Gastroesophageal sphincter (tissue), 4 donors: ENCODE results near the gene ARHGAP42. TPM values are rescaled to one million over a fixed set of nuclear protein-coding genes. Genes with fewer than 3 reads are reported as not detected.

Experiments
- ATAC-seq: fragments of 150-250 bp; one replicate; pipeline ENCODE4 v1.9.1; 2016; ENCODE audit warnings: mild to moderate bottlenecking, moderate library complexity
- H3K27ac ChIP-seq, 4 donors: fragments of 200-600 bp; sonication (generic) in 3 of 4; 1 replicate in 3 of 4; 2 replicates in 1 of 4; pipeline ENCODE4 v1.5.1; 2016 to 2019
- H3K27me3 ChIP-seq: fragments of 200-600 bp; sonication (generic); one replicate; pipeline ENCODE4 v1.5.1; 2019
- H3K36me3 ChIP-seq, 2 donors: fragments of 200-600 bp; sonication (generic); one replicate each; pipeline ENCODE4 v1.5.1; 2019; ENCODE audit warnings: control low read depth in 1 of 2
- H3K4me1 ChIP-seq, 3 donors: fragments of 200-600 bp; sonication (generic); 1 replicate in 2 of 3; 2 replicates in 1 of 3; pipeline ENCODE4 v1.5.1; 2016 to 2019; ENCODE audit warnings: control low read depth in 2 of 3
- H3K4me3 ChIP-seq, 2 donors: fragments of 200-600 bp; sonication (generic); one replicate each; pipeline ENCODE4 v1.5.1; 2019; ENCODE audit warnings: mild to moderate bottlenecking in 1 of 2, moderate library complexity in 1 of 2
- H3K9me3 ChIP-seq, 3 donors: fragments of 200-600 bp; sonication (generic); one replicate each; pipeline ENCODE4 v1.5.1; 2017 to 2019; ENCODE audit warnings: control low read depth in 2 of 3
- EP300 ChIP-seq: sonication (generic); formaldehyde crosslinking; IDR thresholded peaks from one replicate; pipeline ENCODE4 v1.6.1; 2017; ENCODE audit warnings: antibody characterized with exemption, mild to moderate bottlenecking
- POLR2A ChIP-seq, 2 donors: fragments of 450-650 bp; IDR thresholded peaks; one replicate each; pipeline ENCODE4 v1.6.1; 2017; ENCODE audit warnings: antibody characterized with exemption in 2 of 2, mild to moderate bottlenecking in 2 of 2, moderate library complexity in 1 of 2
- POLR2AphosphoS5 ChIP-seq: sonication (generic); formaldehyde crosslinking; IDR thresholded peaks from one replicate; pipeline ENCODE4 v1.6.1; 2017; ENCODE audit warnings: antibody characterized with exemption
- WGBS, 2 donors: methylation state at CpG; one replicate each; pipeline ENCODE4 v1.1.5; 2018; ENCODE audit warnings: low coverage in 1 of 2; 5-methylcytosine and 5-hydroxymethylcytosine counted together
- total RNA-seq, 4 donors: library from RNA; depleted of rRNA; stranded (reverse); fragments of >200 nt; gene quantifications; one replicate each; pipeline ENCODE4 v1.1.0, GENCODE V29; 2016
- TF ChIP-seq, protein P1 (sequence below), 4 experiments: fragments of 200-600 bp in 2 of 4; fragments of 450-650 bp in 2 of 4; sonication (generic) in 1 of 4; IDR thresholded peaks; one replicate each; pipeline ENCODE4 v1.5.1; 2017 to 2019; ENCODE audit warnings: antibody characterized with exemption in 4 of 4, mild to moderate bottlenecking in 2 of 4, moderate library complexity in 2 of 4

ARHGAP42 gene
- total RNA-seq, 4 donors from 2014 or later, result 6.3 to 29.1 (median 9.9) TPM

DNA sequence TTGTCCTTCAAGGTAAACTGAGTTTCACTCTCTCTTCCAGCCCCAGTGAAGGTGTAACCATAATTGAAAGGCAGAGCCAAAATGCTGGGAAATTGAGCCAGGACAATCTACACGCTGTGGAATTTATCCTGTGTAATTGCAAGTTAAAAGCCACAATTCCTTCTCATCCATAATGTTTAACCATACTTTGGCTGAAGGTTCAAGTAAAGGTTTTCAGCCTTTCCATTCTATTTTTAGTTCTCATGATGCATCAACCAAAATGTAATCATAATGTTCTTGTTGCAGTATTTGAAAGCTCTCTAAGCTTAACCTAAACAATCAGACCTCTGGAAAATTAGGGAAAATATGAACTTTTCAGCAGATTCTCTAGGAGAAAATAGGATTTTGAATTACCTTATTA lies 14.0 kb upstream of the ARHGAP42 start:
- Histone ChIP-seq H3K27me3 (no peaks in the 10 kb centered on the region), H3K27ac (no peak overlapping the region), H3K4me1 (peaks cover 0 to 14% (median 0%) of the 10 kb centered on the region in 3 donors), H3K36me3 (no peaks in the 10 kb centered on the region), H3K9me3 (no peaks in the 10 kb centered on the region), H3K4me3 (no peak overlapping the region)
- ATAC-seq, result no peak
- WGBS, 2 donors, result 13 to 43% methylated on average over 1 of the region's 1 CpG
- TF ChIP-seq POLR2A (IDR thresholded peaks at IDR 0.05) (no peak), POLR2AphosphoS5 (no peak), EP300 (no peak)
- TF ChIP-seq, protein P1, sequence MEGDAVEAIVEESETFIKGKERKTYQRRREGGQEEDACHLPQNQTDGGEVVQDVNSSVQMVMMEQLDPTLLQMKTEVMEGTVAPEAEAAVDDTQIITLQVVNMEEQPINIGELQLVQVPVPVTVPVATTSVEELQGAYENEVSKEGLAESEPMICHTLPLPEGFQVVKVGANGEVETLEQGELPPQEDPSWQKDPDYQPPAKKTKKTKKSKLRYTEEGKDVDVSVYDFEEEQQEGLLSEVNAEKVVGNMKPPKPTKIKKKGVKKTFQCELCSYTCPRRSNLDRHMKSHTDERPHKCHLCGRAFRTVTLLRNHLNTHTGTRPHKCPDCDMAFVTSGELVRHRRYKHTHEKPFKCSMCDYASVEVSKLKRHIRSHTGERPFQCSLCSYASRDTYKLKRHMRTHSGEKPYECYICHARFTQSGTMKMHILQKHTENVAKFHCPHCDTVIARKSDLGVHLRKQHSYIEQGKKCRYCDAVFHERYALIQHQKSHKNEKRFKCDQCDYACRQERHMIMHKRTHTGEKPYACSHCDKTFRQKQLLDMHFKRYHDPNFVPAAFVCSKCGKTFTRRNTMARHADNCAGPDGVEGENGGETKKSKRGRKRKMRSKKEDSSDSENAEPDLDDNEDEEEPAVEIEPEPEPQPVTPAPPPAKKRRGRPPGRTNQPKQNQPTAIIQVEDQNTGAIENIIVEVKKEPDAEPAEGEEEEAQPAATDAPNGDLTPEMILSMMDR (IDR thresholded peaks at IDR 0.05), result no peak

DNA sequence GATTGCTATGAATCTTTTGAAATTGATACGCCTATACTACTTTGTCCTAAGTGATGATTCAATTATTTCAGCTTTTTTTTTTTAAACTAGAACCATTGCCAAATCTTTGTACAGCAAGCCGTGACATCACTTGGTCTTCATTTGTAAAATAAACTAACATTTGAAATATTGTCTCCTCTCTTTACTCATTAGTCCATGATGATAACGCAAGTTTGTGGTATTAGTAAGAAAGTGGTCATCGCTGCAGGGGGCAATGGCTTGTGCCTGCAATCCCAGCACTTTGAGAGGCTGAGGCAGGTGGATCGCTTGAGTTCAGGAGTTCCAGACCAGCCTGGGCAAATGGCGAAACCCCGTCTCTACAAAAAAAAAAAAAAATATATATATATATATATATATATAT lies 12.9 kb upstream of the ARHGAP42 start:
- H3K36me3 ChIP-seq, result no peaks in the 10 kb centered on the region
- no peak overlapping the region for H3K4me3 ChIP-seq
- H3K9me3 ChIP-seq, result no peaks in the 10 kb centered on the region
- H3K27ac ChIP-seq, result no peak overlapping the region
- no peaks in the 10 kb centered on the region for H3K27me3 ChIP-seq
- 86 to 93% methylated on average over 4 to 5 of the region's 7 CpGs for WGBS, 2 donors
- ATAC-seq, result no peak
- TF ChIP-seq POLR2A (IDR thresholded peaks at IDR 0.05) (no peak), EP300 (no peak)
- TF ChIP-seq, protein P1 (IDR thresholded peaks at IDR 0.05), result no peak
- peaks cover 0 to 14% (median 0%) of the 10 kb centered on the region in 3 donors for H3K4me1 ChIP-seq

DNA sequence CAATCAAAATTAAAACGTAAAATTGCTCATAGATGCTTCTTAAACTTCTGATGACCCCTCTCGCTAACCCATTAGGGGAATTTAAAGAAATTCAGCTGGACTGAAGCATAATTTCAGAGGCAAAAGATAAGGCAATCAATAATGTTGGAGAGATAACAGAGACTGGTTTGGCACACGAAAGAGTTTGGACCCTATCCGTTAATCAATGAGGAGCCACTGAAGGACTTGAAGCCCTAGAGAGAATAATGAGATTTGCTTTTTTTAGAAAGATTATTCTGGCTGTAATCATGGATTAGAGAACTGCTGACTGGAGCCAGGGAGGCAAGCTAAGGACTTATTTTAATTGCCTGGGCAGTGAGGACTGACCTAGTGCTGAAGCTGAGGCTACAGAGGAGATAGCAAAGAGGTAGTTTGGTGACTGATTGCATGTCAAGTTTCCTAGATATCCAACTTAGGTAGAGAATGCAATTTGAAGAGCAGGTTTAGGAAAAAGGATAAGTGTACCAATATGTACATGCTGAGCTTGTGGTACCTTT lies 11.9 kb upstream of the ARHGAP42 start:
- Histone ChIP-seq H3K36me3 (no peaks in the 10 kb centered on the region), H3K4me1 (peaks cover 0 to 14% (median 0%) of the 10 kb centered on the region in 3 donors), H3K27ac (no peak overlapping the region), H3K4me3 (no peak overlapping the region), H3K9me3 (no peaks in the 10 kb centered on the region), H3K27me3 (no peaks in the 10 kb centered on the region)
- TF ChIP-seq POLR2AphosphoS5 (no peak), POLR2A (IDR thresholded peaks at IDR 0.05) (no peak), EP300 (no peak)
- TF ChIP-seq, protein P1 (IDR thresholded peaks at IDR 0.05), result no peak
- no peak for ATAC-seq
- 68 to 82% methylated on average over 4 of the region's 4 CpGs for WGBS, 2 donors

DNA sequence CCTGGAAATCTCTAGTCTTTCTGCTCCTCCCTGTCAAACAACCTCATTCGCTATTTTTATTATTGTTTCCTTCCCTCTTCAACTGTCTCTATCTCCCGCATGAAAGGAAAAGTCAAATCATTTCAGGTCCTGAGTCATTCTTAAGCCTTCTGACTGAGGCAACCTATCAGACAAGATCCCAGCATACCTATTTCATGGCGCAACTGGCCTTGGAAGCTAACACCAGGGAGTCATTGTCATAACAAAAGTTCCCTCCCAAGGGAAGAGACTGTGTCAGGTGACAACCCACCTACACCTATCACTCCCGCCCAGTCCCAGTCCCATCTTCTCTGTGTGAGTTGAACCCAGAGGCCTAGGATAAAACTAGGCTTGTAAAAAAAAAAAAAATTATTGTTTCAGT lies 10.2 kb upstream of the ARHGAP42 start:
- TF ChIP-seq POLR2A (IDR thresholded peaks at IDR 0.05) (no peak), POLR2AphosphoS5 (no peak), EP300 (no peak)
- TF ChIP-seq, protein P1 (IDR thresholded peaks at IDR 0.05), result no peak
- Histone ChIP-seq H3K27ac (no peak overlapping the region), H3K4me1 (peaks cover 0 to 14% (median 0%) of the 10 kb centered on the region in 3 donors), H3K9me3 (no peaks in the 10 kb centered on the region), H3K4me3 (no peak overlapping the region), H3K27me3 (no peaks in the 10 kb centered on the region), H3K36me3 (no peaks in the 10 kb centered on the region)
- 80% methylated on average over 1 of the region's 4 CpGs; no CpG with 5 or more reads in 1 of the 2 donors for WGBS, 2 donors
- ATAC-seq, result no peak

DNA sequence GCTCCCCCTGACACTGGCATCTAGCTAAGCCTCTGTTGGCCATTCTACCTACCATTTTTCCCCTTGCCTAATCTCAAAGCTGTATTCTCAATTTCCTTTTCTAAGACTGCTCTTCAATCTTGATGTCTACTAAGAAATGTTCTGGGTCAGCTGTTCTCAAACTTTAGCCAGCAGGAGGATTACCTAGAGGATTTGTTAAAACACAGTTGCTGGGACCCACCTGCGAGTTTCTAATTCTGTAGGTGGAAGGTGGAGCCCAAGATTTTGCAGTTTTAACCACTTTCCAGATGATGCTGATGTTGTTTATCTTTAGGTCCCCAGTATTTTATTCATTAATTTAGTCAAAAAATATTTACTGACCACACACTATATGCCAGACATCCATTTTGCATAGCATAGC lies 9.3 kb upstream of the ARHGAP42 start:
- TF ChIP-seq POLR2AphosphoS5 (no peak), EP300 (no peak), POLR2A (IDR thresholded peaks at IDR 0.05) (no peak)
- TF ChIP-seq, protein P1 (IDR thresholded peaks at IDR 0.05), result no peak
- H3K9me3 ChIP-seq, result no peaks in the 10 kb centered on the region
- WGBS, 2 donors, result 90 to 100% methylated on average over 1 of the region's 1 CpG
- no peak overlapping the region for H3K27ac ChIP-seq
- H3K27me3 ChIP-seq, result no peaks in the 10 kb centered on the region
- peaks cover 0 to 6% (median 0%) of the 10 kb centered on the region in 3 donors for H3K4me1 ChIP-seq
- ATAC-seq, result no peak
- H3K36me3 ChIP-seq, result no peaks in the 10 kb centered on the region
- H3K4me3 ChIP-seq, result no peak overlapping the region
